ENCODE data around the gene TSPEAR.

DNA sequence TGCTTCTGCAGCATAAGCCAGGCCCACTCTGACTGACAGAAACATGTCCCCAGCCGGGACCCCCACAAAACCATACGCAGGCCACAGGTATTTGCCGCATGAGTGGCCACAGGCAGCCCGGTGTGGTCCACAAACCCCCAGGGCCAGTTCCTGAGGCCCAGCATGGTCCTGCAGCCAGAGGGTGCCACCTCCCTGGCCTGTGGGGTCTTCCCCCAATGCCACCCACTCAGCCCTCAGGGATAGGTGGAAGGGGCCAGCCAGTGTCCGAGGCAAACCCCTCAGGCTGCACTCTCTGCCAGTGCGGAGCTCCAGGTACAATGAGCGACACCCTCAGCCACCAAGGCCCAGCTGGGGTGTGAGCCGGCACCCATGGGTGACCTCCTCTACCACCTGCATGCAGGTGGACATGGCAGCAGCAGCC, 46.8 kb upstream of the TSPEAR start:
- TF ChIP-seq, protein P1, sequence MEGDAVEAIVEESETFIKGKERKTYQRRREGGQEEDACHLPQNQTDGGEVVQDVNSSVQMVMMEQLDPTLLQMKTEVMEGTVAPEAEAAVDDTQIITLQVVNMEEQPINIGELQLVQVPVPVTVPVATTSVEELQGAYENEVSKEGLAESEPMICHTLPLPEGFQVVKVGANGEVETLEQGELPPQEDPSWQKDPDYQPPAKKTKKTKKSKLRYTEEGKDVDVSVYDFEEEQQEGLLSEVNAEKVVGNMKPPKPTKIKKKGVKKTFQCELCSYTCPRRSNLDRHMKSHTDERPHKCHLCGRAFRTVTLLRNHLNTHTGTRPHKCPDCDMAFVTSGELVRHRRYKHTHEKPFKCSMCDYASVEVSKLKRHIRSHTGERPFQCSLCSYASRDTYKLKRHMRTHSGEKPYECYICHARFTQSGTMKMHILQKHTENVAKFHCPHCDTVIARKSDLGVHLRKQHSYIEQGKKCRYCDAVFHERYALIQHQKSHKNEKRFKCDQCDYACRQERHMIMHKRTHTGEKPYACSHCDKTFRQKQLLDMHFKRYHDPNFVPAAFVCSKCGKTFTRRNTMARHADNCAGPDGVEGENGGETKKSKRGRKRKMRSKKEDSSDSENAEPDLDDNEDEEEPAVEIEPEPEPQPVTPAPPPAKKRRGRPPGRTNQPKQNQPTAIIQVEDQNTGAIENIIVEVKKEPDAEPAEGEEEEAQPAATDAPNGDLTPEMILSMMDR (conservative IDR thresholded peaks at IDR 0.05 in 1 of 2, IDR thresholded peaks at IDR 0.05 in 1 of 2; ENCODE audit: low read depth in 1 of 2, low read length in 2 of 2) = no peak
- TF ChIP-seq EZH2 (IDR thresholded peaks at IDR 0.05; ENCODE audit: low read length, missing control alignments) = no peak

All from fibroblast of lung (primary cell).